Measurements from ENCODE around the gene IL37.

DNA sequence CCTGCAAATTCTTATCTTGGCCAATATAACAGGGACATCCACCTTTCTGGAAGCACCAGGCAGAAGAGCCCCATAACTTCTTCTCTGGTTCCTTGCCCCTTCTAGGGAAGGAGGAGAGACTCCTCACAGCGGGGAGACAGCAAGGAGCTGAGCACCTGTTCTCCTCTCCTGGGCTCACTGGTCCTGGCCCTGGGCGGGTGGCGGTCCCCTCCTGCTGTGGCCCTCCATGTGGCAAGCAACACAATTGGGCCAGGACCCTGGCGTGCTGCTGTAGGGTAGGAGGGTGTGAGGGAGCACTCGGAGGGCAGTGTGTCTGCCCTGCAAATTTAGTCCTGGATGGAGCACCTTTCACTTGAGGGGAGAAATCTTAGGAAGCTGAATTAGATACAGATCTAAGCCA, 6.9 kb downstream of the IL37 start:
- no peak for TF ChIP-seq POLR2A (IDR thresholded peaks at IDR 0.05; ENCODE audit: low read length)
- no peak for TF ChIP-seq GATA1 (IDR thresholded peaks at IDR 0.05; ENCODE audit: low read depth, low read length)

Data from erythroblast (primary cell).